ENCODE measurements around the gene RSPH6A. TPM values are rescaled to one million over a fixed set of nuclear protein-coding genes. Genes with fewer than 3 reads are reported as not detected.
A peak's percentile ranks its signal among the peaks of the same experiment; 100 is the strongest.

RSPH6A gene
- total and polyA plus RNA-seq, 2 of the 13 experiments (the other 11 are each of a cell fraction or from before 2014, with no cell fraction given) = 0.07 TPM; not detected in 1

GRCh38 chr19:45767881-45768654, 47.0 kb downstream of the RSPH6A start (continued):
- TF ChIP-seq ZNF260 (CRISPR knock-in tag; IDR thresholded peaks at IDR 0.05; ENCODE audit: borderline replicate concordance, low read depth) (no peak), ZNF687 (CRISPR knock-in tag; IDR thresholded peaks at IDR 0.05) (peak; percentile 74), ZNF607 (CRISPR knock-in tag; IDR thresholded peaks at IDR 0.05; ENCODE audit: borderline replicate concordance) (no peak; the same call in 1 of the 2 replicates), ZNF850 (CRISPR knock-in tag; conservative IDR thresholded peaks at IDR 0.05) (no peak), JUND (CRISPR knock-in tag; IDR thresholded peaks at IDR 0.05) (no peak), ZNF333 (CRISPR knock-in tag; IDR thresholded peaks at IDR 0.05; ENCODE audit: borderline replicate concordance) (no peak), AGO1 (IDR thresholded peaks at IDR 0.05; ENCODE audit: low read depth, low read length, poor library complexity, severe bottlenecking) (peak; percentile 65), CREBL2 (CRISPR knock-in tag; IDR thresholded peaks at IDR 0.05; ENCODE audit: borderline replicate concordance) (no peak), ZNF891 (CRISPR knock-in tag; IDR thresholded peaks at IDR 0.05) (peak; percentile 91; the same call in 1 of the 2 replicates), ZNF672 (CRISPR knock-in tag; IDR thresholded peaks at IDR 0.05) (no peak), GLI4 (CRISPR knock-in tag; IDR thresholded peaks at IDR 0.05; ENCODE audit: borderline replicate concordance) (no peak), ELF3 (CRISPR knock-in tag; IDR thresholded peaks at IDR 0.05) (no peak), ZNF335 (CRISPR knock-in tag; IDR thresholded peaks at IDR 0.05) (peak; percentile 43; the same call in 1 of the 2 replicates), ZNF724P (CRISPR knock-in tag; IDR thresholded peaks at IDR 0.05; ENCODE audit: borderline replicate concordance) (peak; percentile 43; the same call in 1 of the 2 replicates), ZNF530 (CRISPR knock-in tag; IDR thresholded peaks at IDR 0.05; ENCODE audit: low read depth) (no peak), ZNF563 (CRISPR knock-in tag; IDR thresholded peaks at IDR 0.05) (peak; percentile 57; the same call in 1 of the 2 replicates), ZNF546 (CRISPR knock-in tag; conservative IDR thresholded peaks at IDR 0.05) (no peak), HNRNPLL (IDR thresholded peaks at IDR 0.05; ENCODE audit: low read depth, low read length, poor library complexity, severe bottlenecking) (peak; percentile 95)
- TF ChIP-seq, protein P1, sequence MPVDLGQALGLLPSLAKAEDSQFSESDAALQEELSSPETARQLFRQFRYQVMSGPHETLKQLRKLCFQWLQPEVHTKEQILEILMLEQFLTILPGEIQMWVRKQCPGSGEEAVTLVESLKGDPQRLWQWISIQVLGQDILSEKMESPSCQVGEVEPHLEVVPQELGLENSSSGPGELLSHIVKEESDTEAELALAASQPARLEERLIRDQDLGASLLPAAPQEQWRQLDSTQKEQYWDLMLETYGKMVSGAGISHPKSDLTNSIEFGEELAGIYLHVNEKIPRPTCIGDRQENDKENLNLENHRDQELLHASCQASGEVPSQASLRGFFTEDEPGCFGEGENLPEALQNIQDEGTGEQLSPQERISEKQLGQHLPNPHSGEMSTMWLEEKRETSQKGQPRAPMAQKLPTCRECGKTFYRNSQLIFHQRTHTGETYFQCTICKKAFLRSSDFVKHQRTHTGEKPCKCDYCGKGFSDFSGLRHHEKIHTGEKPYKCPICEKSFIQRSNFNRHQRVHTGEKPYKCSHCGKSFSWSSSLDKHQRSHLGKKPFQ (CRISPR knock-in tag; IDR thresholded peaks at IDR 0.05; ENCODE audit: insufficient replicate concordance) = peak; percentile 91
- TF ChIP-seq, protein P2, sequence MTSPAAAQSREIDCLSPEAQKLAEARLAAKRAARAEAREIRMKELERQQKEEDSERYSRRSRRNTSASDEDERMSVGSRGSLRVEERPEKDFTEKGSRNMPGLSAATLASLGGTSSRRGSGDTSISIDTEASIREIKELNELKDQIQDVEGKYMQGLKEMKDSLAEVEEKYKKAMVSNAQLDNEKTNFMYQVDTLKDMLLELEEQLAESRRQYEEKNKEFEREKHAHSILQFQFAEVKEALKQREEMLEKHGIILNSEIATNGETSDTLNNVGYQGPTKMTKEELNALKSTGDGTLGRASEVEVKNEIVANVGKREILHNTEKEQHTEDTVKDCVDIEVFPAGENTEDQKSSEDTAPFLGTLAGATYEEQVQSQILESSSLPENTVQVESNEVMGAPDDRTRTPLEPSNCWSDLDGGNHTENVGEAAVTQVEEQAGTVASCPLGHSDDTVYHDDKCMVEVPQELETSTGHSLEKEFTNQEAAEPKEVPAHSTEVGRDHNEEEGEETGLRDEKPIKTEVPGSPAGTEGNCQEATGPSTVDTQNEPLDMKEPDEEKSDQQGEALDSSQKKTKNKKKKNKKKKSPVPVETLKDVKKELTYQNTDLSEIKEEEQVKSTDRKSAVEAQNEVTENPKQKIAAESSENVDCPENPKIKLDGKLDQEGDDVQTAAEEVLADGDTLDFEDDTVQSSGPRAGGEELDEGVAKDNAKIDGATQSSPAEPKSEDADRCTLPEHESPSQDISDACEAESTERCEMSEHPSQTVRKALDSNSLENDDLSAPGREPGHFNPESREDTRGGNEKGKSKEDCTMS (CRISPR knock-in tag; conservative IDR thresholded peaks at IDR 0.05) = no peak

Data from HepG2 (cell line).